Measurements from ENCODE around the gene EEIG2. TPM values are rescaled to one million over a fixed set of nuclear protein-coding genes. Genes with fewer than 3 reads are reported as not detected.
"Not testable (repeated sequence)": the region's sequence is repeated elsewhere in the genome, so short reads cannot be mapped to it uniquely, and the experiment has no call there.

EEIG2 gene
- total and polyA plus RNA-seq, 2 donors (not counting 1 experiment from before 2014, with no cell fraction given), result 4.4 to 13.6 TPM

- WGBS (ENCODE audit: insufficient coverage), result 100% methylated on average over 3 of the region's 3 CpGs
- no peak overlapping the region for H3K27ac Mint-ChIP-seq
- Histone ChIP-seq H3K4me1 (ENCODE audit: control insufficient read depth in 2 of 2, insufficient read depth in 2 of 2, low read length in 2 of 2) (peaks cover 0 to 7% of the 10 kb centered on the region in 2 donors), H2AFZ (ENCODE audit: insufficient read depth, low read depth, low read length, poor library complexity, severe bottlenecking) (no peak overlapping the region), H3K9ac (ENCODE audit: low read length) (no peak overlapping the region), H3K79me2 (ENCODE audit: control insufficient read depth, insufficient read depth, low read length) (no peaks in the 10 kb centered on the region), H3K4me2 (replicated peaks; ENCODE audit: low read depth, low read length, poor library complexity, severe bottlenecking) (no peak overlapping the region), H3K9me3 (ENCODE audit: control extremely low read depth in 1 of 3, control insufficient read depth in 2 of 3, insufficient read depth in 1 of 3, low read length in 2 of 3) (no peaks in the 10 kb centered on the region), H3K4me3 (ENCODE audit: control extremely low read depth in 1 of 5, extremely low read depth in 1 of 5, insufficient read depth in 1 of 5, low read depth in 2 of 5, low read length in 4 of 5) (no peak overlapping the region), H3K27me3 (replicated peaks in 1 of 4; ENCODE audit: control extremely low read depth in 1 of 4, control insufficient read depth in 3 of 4, insufficient read depth in 4 of 4, low read length in 3 of 4) (no peaks in the 10 kb centered on the region), H4K20me1 (ENCODE audit: control insufficient read depth, insufficient read depth, low read length, poor library complexity, severe bottlenecking) (no peaks in the 10 kb centered on the region), H3K36me3 (replicated peaks in 1 of 2; ENCODE audit: control extremely low read depth in 1 of 2, control insufficient read depth in 1 of 2, extremely low read depth in 1 of 2, insufficient read depth in 2 of 2, low read length in 1 of 2) (no peaks in the 10 kb centered on the region), H3K27ac (ENCODE audit: low read length in 2 of 2) (no peak overlapping the region)
- intact Hi-C loops (cut with micrococcal nuclease), result no loop called here
- peaks cover 8% of the 10 kb centered on the region for H3K9me3 Mint-ChIP-seq (ENCODE audit: insufficient read depth)
- TF ChIP-seq, protein P1, sequence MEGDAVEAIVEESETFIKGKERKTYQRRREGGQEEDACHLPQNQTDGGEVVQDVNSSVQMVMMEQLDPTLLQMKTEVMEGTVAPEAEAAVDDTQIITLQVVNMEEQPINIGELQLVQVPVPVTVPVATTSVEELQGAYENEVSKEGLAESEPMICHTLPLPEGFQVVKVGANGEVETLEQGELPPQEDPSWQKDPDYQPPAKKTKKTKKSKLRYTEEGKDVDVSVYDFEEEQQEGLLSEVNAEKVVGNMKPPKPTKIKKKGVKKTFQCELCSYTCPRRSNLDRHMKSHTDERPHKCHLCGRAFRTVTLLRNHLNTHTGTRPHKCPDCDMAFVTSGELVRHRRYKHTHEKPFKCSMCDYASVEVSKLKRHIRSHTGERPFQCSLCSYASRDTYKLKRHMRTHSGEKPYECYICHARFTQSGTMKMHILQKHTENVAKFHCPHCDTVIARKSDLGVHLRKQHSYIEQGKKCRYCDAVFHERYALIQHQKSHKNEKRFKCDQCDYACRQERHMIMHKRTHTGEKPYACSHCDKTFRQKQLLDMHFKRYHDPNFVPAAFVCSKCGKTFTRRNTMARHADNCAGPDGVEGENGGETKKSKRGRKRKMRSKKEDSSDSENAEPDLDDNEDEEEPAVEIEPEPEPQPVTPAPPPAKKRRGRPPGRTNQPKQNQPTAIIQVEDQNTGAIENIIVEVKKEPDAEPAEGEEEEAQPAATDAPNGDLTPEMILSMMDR (IDR thresholded peaks at IDR 0.05), result no peak
- TF ChIP-seq EZH2 (IDR thresholded peaks at IDR 0.05; ENCODE audit: borderline replicate concordance, insufficient read depth, low read depth, low read length, poor library complexity, severe bottlenecking), result no peak
- CTCF ChIA-PET, result interaction anchor here (3.2 kb wide), 1 partner anchor 26 kb away, joined by 9 read pairs; the partner anchor contains the start of gene EEIG2
- no peak overlapping the region for H3K4me3 Mint-ChIP-seq
- H3K4me1 Mint-ChIP-seq, result peaks cover 2% of the 10 kb centered on the region
- no peak for ATAC-seq (ENCODE audit: low read depth)
- no peaks in the 10 kb centered on the region for H3K27me3 Mint-ChIP-seq
- POLR2A ChIA-PET, result no interaction called here
- no peak for DNase-seq
Measured at GRCh38 chr1:108534759-108535158, 25.1 kb upstream of the EEIG2 start.

- H3K27ac Mint-ChIP-seq; H3K4me2 ChIP-seq (replicated peaks; ENCODE audit: low read depth, low read length, poor library complexity, severe bottlenecking); H3K9ac ChIP-seq (ENCODE audit: low read length); H3K79me2 ChIP-seq (ENCODE audit: control insufficient read depth, insufficient read depth, low read length); H3K27ac ChIP-seq (ENCODE audit: low read length in 2 of 2); H3K9me3 Mint-ChIP-seq (ENCODE audit: insufficient read depth); H3K4me1 ChIP-seq (ENCODE audit: control insufficient read depth in 2 of 2, insufficient read depth in 2 of 2, low read length in 2 of 2); H3K9me3 ChIP-seq (ENCODE audit: control extremely low read depth in 1 of 3, control insufficient read depth in 2 of 3, insufficient read depth in 1 of 3, low read length in 2 of 3); H3K27me3 Mint-ChIP-seq; H3K4me1 Mint-ChIP-seq; intact Hi-C loops (cut with micrococcal nuclease); H3K4me3 ChIP-seq (ENCODE audit: control extremely low read depth in 1 of 5, extremely low read depth in 1 of 5, insufficient read depth in 1 of 5, low read depth in 2 of 5, low read length in 4 of 5); H4K20me1 ChIP-seq (ENCODE audit: control insufficient read depth, insufficient read depth, low read length, poor library complexity, severe bottlenecking); H2AFZ ChIP-seq (ENCODE audit: insufficient read depth, low read depth, low read length, poor library complexity, severe bottlenecking); H3K36me3 ChIP-seq (replicated peaks in 1 of 2; ENCODE audit: control extremely low read depth in 1 of 2, control insufficient read depth in 1 of 2, extremely low read depth in 1 of 2, insufficient read depth in 2 of 2, low read length in 1 of 2); H3K4me3 Mint-ChIP-seq; POLR2A ChIA-PET; H3K27me3 ChIP-seq (replicated peaks in 1 of 4; ENCODE audit: control extremely low read depth in 1 of 4, control insufficient read depth in 3 of 4, insufficient read depth in 4 of 4, low read length in 3 of 4); DNase-seq; ATAC-seq (ENCODE audit: low read depth): not testable (repeated sequence)
- WGBS (ENCODE audit: insufficient coverage), result 100% methylated on average over 1 of the region's 6 CpGs
- CTCF ChIA-PET, result interaction anchor here (3.2 kb wide), 1 partner anchor 25 kb away, joined by 9 read pairs; the partner anchor contains the start of gene EEIG2
Measured at GRCh38 chr1:108535315-108535897, 24.5 kb upstream of the EEIG2 start.

DNA sequence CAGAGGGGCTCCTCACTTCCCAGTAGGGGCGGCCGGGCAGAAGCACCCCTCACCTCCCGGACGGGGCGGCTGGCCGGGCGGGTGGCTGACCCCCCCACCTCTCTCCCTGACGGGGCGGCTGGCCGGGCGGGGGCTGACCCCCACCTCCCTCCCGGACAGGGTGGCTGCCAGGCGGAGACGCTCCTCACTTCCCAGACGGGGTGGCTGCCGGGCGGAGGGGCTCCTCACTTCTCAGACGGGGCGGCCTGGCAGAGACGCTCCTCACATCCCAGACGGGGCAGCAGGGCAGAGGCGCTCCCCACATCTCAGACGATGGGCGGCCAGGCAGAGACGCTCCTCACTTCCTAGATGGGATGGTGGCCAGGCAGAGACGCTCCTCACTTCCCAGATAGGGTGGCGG is 23.9 kb upstream of the EEIG2 start:
- H3K36me3 ChIP-seq (replicated peaks in 1 of 2; ENCODE audit: control extremely low read depth in 1 of 2, control insufficient read depth in 1 of 2, extremely low read depth in 1 of 2, insufficient read depth in 2 of 2, low read length in 1 of 2); H3K4me2 ChIP-seq (replicated peaks; ENCODE audit: low read depth, low read length, poor library complexity, severe bottlenecking); CTCF ChIA-PET; H3K4me1 Mint-ChIP-seq; H3K9me3 Mint-ChIP-seq (ENCODE audit: insufficient read depth); H3K4me3 Mint-ChIP-seq; H3K27me3 Mint-ChIP-seq; H2AFZ ChIP-seq (ENCODE audit: insufficient read depth, low read depth, low read length, poor library complexity, severe bottlenecking); H3K27ac Mint-ChIP-seq; H3K9me3 ChIP-seq (ENCODE audit: control extremely low read depth in 1 of 3, control insufficient read depth in 2 of 3, insufficient read depth in 1 of 3, low read length in 2 of 3); H3K27ac ChIP-seq (ENCODE audit: low read length in 2 of 2); intact Hi-C loops (cut with micrococcal nuclease); H3K4me1 ChIP-seq (ENCODE audit: control insufficient read depth in 2 of 2, insufficient read depth in 2 of 2, low read length in 2 of 2); H3K27me3 ChIP-seq (replicated peaks in 1 of 4; ENCODE audit: control extremely low read depth in 1 of 4, control insufficient read depth in 3 of 4, insufficient read depth in 4 of 4, low read length in 3 of 4); H4K20me1 ChIP-seq (ENCODE audit: control insufficient read depth, insufficient read depth, low read length, poor library complexity, severe bottlenecking); POLR2A ChIA-PET; DNase-seq; H3K9ac ChIP-seq (ENCODE audit: low read length); H3K79me2 ChIP-seq (ENCODE audit: control insufficient read depth, insufficient read depth, low read length); H3K4me3 ChIP-seq (ENCODE audit: control extremely low read depth in 1 of 5, extremely low read depth in 1 of 5, insufficient read depth in 1 of 5, low read depth in 2 of 5, low read length in 4 of 5); ATAC-seq (ENCODE audit: low read depth): not testable (repeated sequence)
- WGBS (ENCODE audit: insufficient coverage), result 99% methylated on average over 13 of the region's 27 CpGs
